A549 (cell line): ENCODE data around the gene JOSD2.
"Not testable (repeated sequence)": the region's sequence is repeated elsewhere in the genome, so short reads cannot be mapped to it uniquely, and the experiment has no call there.

Experiments
- MYC ChIP-seq: IDR thresholded peaks from 2 replicates; pipeline ENCODE4 v1.6.1; 2012; ENCODE audit warnings: mild to moderate bottlenecking, inconsistent platforms, low read length, improper control_type of control experiment, borderline replicate concordance
- POLR2A ChIP-seq: IDR thresholded peaks from 2 replicates; pipeline ENCODE4 v1.6.1; 2012; ENCODE audit warnings: mild to moderate bottlenecking, low read length
- RARB ChIP-seq: fragments of 250-450 bp; sonication (Bioruptor Pico); IDR thresholded peaks from 2 replicates; pipeline ENCODE4 v1.8.0; 2021; ENCODE audit warnings: mild to moderate bottlenecking, moderate library complexity
- TF ChIP-seq, protein P1 (sequence below): fragments of 250-450 bp; sonication (Bioruptor Pico); IDR thresholded peaks from 2 replicates; pipeline ENCODE4 v1.5.0; 2021; ENCODE audit warnings: mild to moderate bottlenecking, moderate library complexity, borderline replicate concordance
- TF ChIP-seq, protein P2 (sequence below): fragments of >200 bp; sonication (Bioruptor Twin); formaldehyde crosslinking; IDR thresholded peaks from 3 replicates; pipeline ENCODE4 v1.5.1; 2016

DNA sequence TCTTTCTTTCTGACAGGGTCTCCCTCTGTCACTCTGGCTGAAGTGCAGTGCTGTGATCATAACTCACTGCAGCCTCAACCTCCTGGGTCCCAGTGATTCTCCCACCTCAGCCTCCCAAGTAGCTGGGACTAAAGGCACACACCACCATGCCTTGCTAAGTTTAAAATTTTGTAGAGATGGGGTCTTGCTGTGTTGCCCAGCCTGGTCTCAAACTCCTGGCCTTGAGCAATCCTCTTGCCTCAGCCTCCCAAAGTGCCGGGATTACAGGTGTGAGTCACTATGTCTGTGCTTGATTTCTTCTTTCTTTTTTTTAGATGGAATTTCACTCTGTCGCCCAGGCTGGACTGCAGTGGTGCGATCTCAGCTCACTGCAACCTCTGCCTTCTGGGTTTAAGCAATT is 17.1 kb upstream of the JOSD2 start:
- TF ChIP-seq, protein P1, sequence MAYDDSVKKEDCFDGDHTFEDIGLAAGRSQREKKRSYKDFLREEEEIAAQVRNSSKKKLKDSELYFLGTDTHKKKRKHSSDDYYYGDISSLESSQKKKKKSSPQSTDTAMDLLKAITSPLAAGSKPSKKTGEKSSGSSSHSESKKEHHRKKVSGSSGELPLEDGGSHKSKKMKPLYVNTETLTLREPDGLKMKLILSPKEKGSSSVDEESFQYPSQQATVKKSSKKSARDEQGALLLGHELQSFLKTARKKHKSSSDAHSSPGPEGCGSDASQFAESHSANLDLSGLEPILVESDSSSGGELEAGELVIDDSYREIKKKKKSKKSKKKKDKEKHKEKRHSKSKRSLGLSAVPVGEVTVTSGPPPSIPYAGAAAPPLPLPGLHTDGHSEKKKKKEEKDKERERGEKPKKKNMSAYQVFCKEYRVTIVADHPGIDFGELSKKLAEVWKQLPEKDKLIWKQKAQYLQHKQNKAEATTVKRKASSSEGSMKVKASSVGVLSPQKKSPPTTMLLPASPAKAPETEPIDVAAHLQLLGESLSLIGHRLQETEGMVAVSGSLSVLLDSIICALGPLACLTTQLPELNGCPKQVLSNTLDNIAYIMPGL = not testable (repeated sequence)
- TF ChIP-seq, protein P2, sequence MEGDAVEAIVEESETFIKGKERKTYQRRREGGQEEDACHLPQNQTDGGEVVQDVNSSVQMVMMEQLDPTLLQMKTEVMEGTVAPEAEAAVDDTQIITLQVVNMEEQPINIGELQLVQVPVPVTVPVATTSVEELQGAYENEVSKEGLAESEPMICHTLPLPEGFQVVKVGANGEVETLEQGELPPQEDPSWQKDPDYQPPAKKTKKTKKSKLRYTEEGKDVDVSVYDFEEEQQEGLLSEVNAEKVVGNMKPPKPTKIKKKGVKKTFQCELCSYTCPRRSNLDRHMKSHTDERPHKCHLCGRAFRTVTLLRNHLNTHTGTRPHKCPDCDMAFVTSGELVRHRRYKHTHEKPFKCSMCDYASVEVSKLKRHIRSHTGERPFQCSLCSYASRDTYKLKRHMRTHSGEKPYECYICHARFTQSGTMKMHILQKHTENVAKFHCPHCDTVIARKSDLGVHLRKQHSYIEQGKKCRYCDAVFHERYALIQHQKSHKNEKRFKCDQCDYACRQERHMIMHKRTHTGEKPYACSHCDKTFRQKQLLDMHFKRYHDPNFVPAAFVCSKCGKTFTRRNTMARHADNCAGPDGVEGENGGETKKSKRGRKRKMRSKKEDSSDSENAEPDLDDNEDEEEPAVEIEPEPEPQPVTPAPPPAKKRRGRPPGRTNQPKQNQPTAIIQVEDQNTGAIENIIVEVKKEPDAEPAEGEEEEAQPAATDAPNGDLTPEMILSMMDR = not testable (repeated sequence)
- not testable (repeated sequence) for TF ChIP-seq MYC; POLR2A; RARB (CRISPR knock-in tag)
